HepG2 (cell line): ENCODE data around the gene NISCH. TPM values are rescaled to one million over a fixed set of nuclear protein-coding genes. Genes with fewer than 3 reads are reported as not detected.

ENCODE experiments used
- ATAC-seq: fragments of 200-7000 bp; cut with Tn5 transposase; 3 replicates; pipeline ENCODE4 v1.9.1; 2020; ENCODE audit warnings: mild to moderate bottlenecking, moderate library complexity
- BruUV-seq: library from RNA; stranded (reverse); fragments of 400-500 nt; replicated peaks from 2 replicates; lab custom pipeline; 2021; lab: Mats Ljungman, UMichigan
- CTCF ChIA-PET: fragments of 300-600 bp; formaldehyde crosslinking; extraction: SDS; loops from one replicate; lab custom pipeline; 2021; ENCODE audit warnings: low total read pairs, inconsistent platforms, low intra/inter-chr PET ratio; lab: Yijun Ruan, JAX
- POLR2A ChIA-PET: fragments of 350-600 bp; sonication (Branson Sonifier 250); formaldehyde crosslinking; loops from one replicate; lab custom pipeline; 2020; ENCODE audit warnings: antibody characterized with exemption, inconsistent platforms; lab: Yijun Ruan, JAX
- DNase-seq: peaks from one replicate; pipeline ENCODE4 v3.0.0-alpha.2; 2015; ENCODE audit warnings: low spot score
- FAIRE-seq: peaks from 3 replicates; lab custom pipeline; 2011; peaks lifted over from hg19 to GRCh38; lab: Jason Lieb, UNC
- H2AFZ ChIP-seq: one replicate; pipeline ENCODE4 v1.6.1; 2011; ENCODE audit warnings: low read length, inconsistent platforms
- H3K27ac ChIP-seq: fragments of 300-600 bp; 3 replicates; pipeline ENCODE4 v1.8.0; 2011; ENCODE audit warnings: mixed run types, mild to moderate bottlenecking, mixed read lengths, low read length, inconsistent platforms; ENCODE audit not compliant: insufficient read depth; ENCODE audit errors: extremely low read length
- H3K27me3 ChIP-seq, 2 experiments: fragments of 200-600 bp in 1 of 2; 2 replicates in 1 of 2; 3 replicates in 1 of 2; pipeline versions ENCODE4 v1.6.0 to v1.8.0; 2011; ENCODE audit warnings: low read length in 2 of 2, mild to moderate bottlenecking in 2 of 2, moderate library complexity in 2 of 2, inconsistent platforms in 1 of 2; ENCODE audit not compliant: insufficient read depth in 2 of 2, control insufficient read depth in 1 of 2
- H3K36me3 ChIP-seq, 2 experiments: fragments of 200-600 bp in 1 of 2; replicated peaks in 1 of 2; 2 replicates in 1 of 2; 3 replicates in 1 of 2; pipeline versions ENCODE4 v1.5.1 to v1.8.0; 2011; ENCODE audit warnings: low read length in 2 of 2, inconsistent platforms in 1 of 2; ENCODE audit not compliant: insufficient read depth in 2 of 2, control insufficient read depth in 1 of 2
- H3K4me1 ChIP-seq: 2 replicates; pipeline ENCODE4 v1.5.1; 2012; ENCODE audit warnings: low read length, inconsistent platforms; ENCODE audit not compliant: insufficient read depth
- H3K4me2 ChIP-seq: 2 replicates; pipeline ENCODE4 v1.6.0; 2011; ENCODE audit warnings: low read depth, low read length, inconsistent platforms
- H3K4me3 ChIP-seq, 3 experiments: fragments of 200-600 bp in 1 of 3; sonication (generic), shearing (Covaris generic) in 1 of 3; replicated peaks in 1 of 3; 2 replicates each; pipeline ENCODE4 v1.5.1; 2011 to 2016; ENCODE audit warnings: low read length in 3 of 3, inconsistent platforms in 2 of 3, low read depth in 2 of 3, mild to moderate bottlenecking in 2 of 3, control low read depth in 1 of 3, mixed read lengths in 1 of 3; ENCODE audit not compliant: insufficient read depth in 1 of 3
- H3K79me2 ChIP-seq: one replicate; pipeline ENCODE4 v1.6.1; 2011; ENCODE audit warnings: low read length, inconsistent platforms; ENCODE audit not compliant: insufficient read depth
- H3K9ac ChIP-seq: 2 replicates; pipeline ENCODE4 v1.6.0; 2011; ENCODE audit warnings: mild to moderate bottlenecking, low read depth, low read length, inconsistent platforms; ENCODE audit not compliant: insufficient read depth
- H3K9me3 ChIP-seq: 2 replicates; pipeline ENCODE4 v1.5.1; 2012; ENCODE audit warnings: mild to moderate bottlenecking, low read length
- H4K20me1 ChIP-seq: 2 replicates; pipeline ENCODE4 v1.6.0; 2011; ENCODE audit warnings: inconsistent platforms, mild to moderate bottlenecking, low read length, moderate library complexity; ENCODE audit not compliant: insufficient read depth
- AKAP8 ChIP-seq: sonication (generic); formaldehyde crosslinking; IDR thresholded peaks from 2 replicates; pipeline ENCODE4 v1.5.1; 2020; ENCODE audit warnings: mild to moderate bottlenecking, missing genetic modification reagents
- RBM39 ChIP-seq: fragments of 200-400 bp; formaldehyde crosslinking; IDR thresholded peaks from one replicate; pipeline ENCODE4 v1.6.1; 2018; ENCODE audit warnings: antibody characterized with exemption, mild to moderate bottlenecking, low read depth, low read length; ENCODE audit not compliant: poor library complexity, severe bottlenecking
- SSRP1 ChIP-seq: IDR thresholded peaks from 2 replicates; pipeline ENCODE4 v1.6.1; 2016; ENCODE audit warnings: control low read depth
- ZFAT ChIP-seq: sonication (generic); formaldehyde crosslinking; conservative IDR thresholded peaks from 2 replicates; pipeline ENCODE4 v1.8.1; 2023; ENCODE audit warnings: missing genetic modification reagents, inconsistent platforms
- ZNF282 ChIP-seq: fragments of 450-650 bp; IDR thresholded peaks from 2 replicates; pipeline ENCODE4 v1.6.1; 2018; ENCODE audit not compliant: partially characterized antibody
- WGBS: methylation state at CpG from one replicate; pipeline ENCODE4 v1.1.6; 2017; ENCODE audit warnings: low lambda C conversion rate; 5-methylcytosine and 5-hydroxymethylcytosine counted together
- in situ Hi-C: cut with HindIII; loops from 2 replicates; pipeline ENCODE4 v1.10.0; 2017; ENCODE audit warnings: low pct_unique_long_range_greater_than_20kb; ENCODE audit not compliant: extremely low pct_ligation_motif_present
- intact Hi-C: fragments of 100-400 bp; cut with micrococcal nuclease; formaldehyde crosslinking; loops from one replicate; pipeline ENCODE4 v1.10.0; 2022; ENCODE audit not compliant: unreplicated experiment
- polyA plus RNA-seq, 8 experiments: library from polyadenylated mRNA; depleted of rRNA in 3 of 8; stranded (reverse) in 7 of 8; unstranded in 1 of 8; fragments of >200 nt; fragmentation: Illumina TruSeq in 4 of 8; extraction: Trizol in 4 of 8; gene quantifications; 2 replicates each; pipeline versions ENCODE4 v1.2.1 to v1.2.3, GENCODE V29; 2011 to 2016; ENCODE audit warnings: low read depth in 4 of 8, missing spikeins in 1 of 8, mixed read lengths in 1 of 8; ENCODE audit not compliant: insufficient read depth in 1 of 8
- total RNA-seq, 5 experiments: library from RNA; depleted of rRNA; stranded (reverse); fragments of >200 nt; fragmentation: Illumina TruSeq; extraction: Trizol; gene quantifications; 2 replicates each; pipeline ENCODE4 v1.2.3, GENCODE V29; 2016; ENCODE audit warnings: low read depth in 1 of 5
- TF ChIP-seq, protein P1 (sequence below): sonication (generic); formaldehyde crosslinking; IDR thresholded peaks from 2 replicates; pipeline ENCODE4 v1.5.0; 2020; ENCODE audit warnings: missing genetic modification reagents, mild to moderate bottlenecking, borderline replicate concordance
- TF ChIP-seq, protein P2 (sequence below): sonication (generic); formaldehyde crosslinking; IDR thresholded peaks from 2 replicates; pipeline ENCODE4 v1.5.0; 2020; ENCODE audit warnings: mild to moderate bottlenecking, missing genetic modification reagents
- TF ChIP-seq, protein P3 (sequence below): sonication (generic); formaldehyde crosslinking; IDR thresholded peaks from 2 replicates; pipeline ENCODE4 v1.4.0; 2020; ENCODE audit warnings: missing genetic modification reagents

The NISCH gene
- total and polyA plus RNA-seq, 2 of the 13 experiments (the other 11 are each of a cell fraction or from before 2014, with no cell fraction given) = 27.0 to 47.6 TPM

DNA sequence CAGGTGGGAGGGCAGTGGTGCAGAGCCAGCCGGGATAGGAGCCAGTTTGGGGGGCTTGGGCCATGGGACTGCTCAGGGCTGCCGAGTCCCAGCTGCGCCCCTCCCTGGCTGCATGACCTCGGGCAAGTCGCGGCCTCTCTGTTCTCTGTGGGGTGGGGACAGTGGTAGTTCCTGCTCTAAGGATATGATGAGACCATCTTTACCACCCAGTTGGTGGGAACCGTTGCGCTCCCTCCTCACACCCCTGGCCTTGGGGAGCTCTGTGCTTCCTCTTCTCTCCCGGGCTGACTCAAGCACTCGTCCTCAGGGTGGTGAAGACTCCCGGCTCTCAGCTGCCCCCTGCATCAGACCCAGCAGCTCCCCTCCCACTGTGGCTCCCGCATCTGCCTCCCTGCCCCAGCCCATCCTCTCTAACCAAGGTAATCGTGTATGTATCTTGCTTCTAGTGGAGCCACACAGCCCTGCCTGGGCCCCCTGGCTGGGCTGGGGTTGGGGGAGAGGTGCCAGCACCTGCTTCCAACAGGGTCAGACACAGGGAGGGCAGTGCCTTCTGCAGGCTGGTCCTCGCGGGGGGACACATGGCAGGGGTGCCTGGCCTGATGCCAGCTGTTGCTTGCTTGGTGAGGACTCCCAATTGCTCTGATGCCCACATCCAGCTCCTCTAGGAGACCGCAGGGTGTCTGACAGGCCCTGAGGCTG is 24.6 kb downstream of the NISCH start:
- Histone ChIP-seq H3K9ac (no peak overlapping the region), H3K27me3 (no peaks in the 10 kb centered on the region), H3K27ac (no peak overlapping the region), H4K20me1 (no peaks in the 10 kb centered on the region), H3K36me3 (peaks cover 36 to 74% of the 10 kb centered on the region in 2 experiments), H3K4me1 (peaks cover 11% of the 10 kb centered on the region; the same call in 1 of the 2 replicates), H3K9me3 (no peaks in the 10 kb centered on the region), H3K4me3 (no peak overlapping the region), H3K79me2 (no peaks in the 10 kb centered on the region), H3K4me2 (no peak overlapping the region), H2AFZ (no peak overlapping the region)
- CTCF ChIA-PET = no interaction called here
- POLR2A ChIA-PET = no interaction called here
- intact Hi-C loops = no loop called here
- FAIRE-seq (no peak), ATAC-seq (no peak), DNase-seq (no peak)
- 97% methylated on average over 8 of the region's 16 CpGs for WGBS
- in situ Hi-C loops = no loop called here
- BruUV-seq = no TSS peak
- TF ChIP-seq, protein P1, sequence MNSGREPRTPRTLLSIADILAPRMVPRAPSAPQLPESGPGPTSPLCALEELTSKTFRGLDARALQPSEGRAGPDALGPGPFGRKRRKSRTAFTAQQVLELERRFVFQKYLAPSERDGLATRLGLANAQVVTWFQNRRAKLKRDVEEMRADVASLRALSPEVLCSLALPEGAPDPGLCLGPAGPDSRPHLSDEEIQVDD (CRISPR knock-in tag) = no peak
- no peak for TF ChIP-seq ZNF282

DNA sequence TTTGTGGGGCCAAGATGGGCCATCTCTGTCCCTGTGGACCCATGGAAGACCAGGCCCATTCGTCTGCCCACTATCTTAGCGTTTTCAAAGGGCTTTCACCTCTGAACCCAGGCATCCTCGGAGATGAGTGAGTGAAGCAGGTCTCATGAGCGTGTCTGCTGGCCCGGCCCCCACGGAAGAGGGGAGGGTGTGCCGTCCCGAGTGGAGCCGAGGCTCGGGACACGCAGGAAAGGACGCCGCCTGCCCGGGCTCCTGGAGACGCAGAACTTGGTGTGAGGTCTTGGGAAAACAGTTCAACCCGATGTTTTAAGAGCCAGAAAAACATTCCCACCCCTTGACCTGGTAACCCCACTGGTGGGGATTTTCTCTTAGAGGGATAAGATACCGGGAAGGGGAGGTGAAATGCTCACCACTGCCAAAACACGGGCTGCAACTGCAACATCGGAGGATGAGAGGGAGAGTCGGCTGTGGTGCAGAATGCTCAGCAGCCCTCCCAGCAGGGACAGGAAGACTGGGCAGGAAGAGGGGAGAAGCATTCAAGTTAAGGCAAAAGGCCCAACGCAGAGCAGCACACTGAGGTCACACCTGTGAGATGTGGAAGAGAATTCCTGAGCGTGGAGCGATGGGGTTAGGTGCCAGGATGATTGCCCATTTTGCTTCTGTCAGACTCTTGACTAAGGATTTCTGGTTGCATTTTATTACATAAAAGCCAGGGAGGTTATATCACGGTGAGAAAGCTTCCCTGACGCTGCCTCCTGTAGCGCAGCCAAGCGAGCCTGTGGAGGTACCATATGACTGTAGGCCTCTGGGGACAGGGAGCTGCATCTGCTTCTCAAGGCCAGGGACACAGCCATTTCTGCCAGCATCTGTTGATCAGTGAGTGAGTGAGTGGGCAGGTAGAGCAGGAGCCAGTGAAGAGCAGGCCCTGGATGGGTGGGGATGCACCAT is 25.6 kb downstream of the NISCH start:
- intact Hi-C loops (no loop called here), in situ Hi-C loops (no loop called here)
- Histone ChIP-seq H3K4me1 (peaks cover 11% of the 10 kb centered on the region; the same call in 1 of the 2 replicates), H3K27ac (no peak overlapping the region), H4K20me1 (no peaks in the 10 kb centered on the region), H3K4me2 (no peak overlapping the region), H2AFZ (no peak overlapping the region), H3K27me3 (no peaks in the 10 kb centered on the region), H3K9ac (no peak overlapping the region), H3K4me3 (no peak overlapping the region), H3K79me2 (no peaks in the 10 kb centered on the region), H3K9me3 (no peaks in the 10 kb centered on the region), H3K36me3 (peaks cover 33 to 68% of the 10 kb centered on the region in 2 experiments)
- TF ChIP-seq, protein P2, sequence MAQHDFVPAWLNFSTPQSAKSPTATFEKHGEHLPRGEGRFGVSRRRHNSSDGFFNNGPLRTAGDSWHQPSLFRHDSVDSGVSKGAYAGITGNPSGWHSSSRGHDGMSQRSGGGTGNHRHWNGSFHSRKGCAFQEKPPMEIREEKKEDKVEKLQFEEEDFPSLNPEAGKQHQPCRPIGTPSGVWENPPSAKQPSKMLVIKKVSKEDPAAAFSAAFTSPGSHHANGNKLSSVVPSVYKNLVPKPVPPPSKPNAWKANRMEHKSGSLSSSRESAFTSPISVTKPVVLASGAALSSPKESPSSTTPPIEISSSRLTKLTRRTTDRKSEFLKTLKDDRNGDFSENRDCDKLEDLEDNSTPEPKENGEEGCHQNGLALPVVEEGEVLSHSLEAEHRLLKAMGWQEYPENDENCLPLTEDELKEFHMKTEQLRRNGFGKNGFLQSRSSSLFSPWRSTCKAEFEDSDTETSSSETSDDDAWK (CRISPR knock-in tag) = no peak
- TF ChIP-seq AKAP8 (CRISPR knock-in tag) (no peak), RBM39 (no peak), SSRP1 (CRISPR knock-in tag) (no peak), ZFAT (CRISPR knock-in tag) (no peak)
- TF ChIP-seq, protein P3, sequence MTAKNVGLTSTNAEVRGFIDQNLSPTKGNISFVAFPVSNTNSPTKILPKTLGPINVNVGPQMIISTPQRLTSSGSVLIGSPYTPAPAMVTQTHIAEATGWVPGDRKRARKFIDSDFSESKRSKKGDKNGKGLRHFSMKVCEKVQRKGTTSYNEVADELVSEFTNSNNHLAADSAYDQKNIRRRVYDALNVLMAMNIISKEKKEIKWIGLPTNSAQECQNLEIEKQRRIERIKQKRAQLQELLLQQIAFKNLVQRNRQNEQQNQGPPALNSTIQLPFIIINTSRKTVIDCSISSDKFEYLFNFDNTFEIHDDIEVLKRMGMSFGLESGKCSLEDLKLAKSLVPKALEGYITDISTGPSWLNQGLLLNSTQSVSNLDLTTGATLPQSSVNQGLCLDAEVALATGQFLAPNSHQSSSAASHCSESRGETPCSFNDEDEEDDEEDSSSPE (CRISPR knock-in tag) = no peak
- TSS peak; percentile 22 for BruUV-seq
- 98% methylated on average over 27 of the region's 27 CpGs for WGBS
- no peak for DNase-seq
- ChIA-PET POLR2A (no interaction called here), CTCF (no interaction called here)
- FAIRE-seq = no peak
- no peak for ATAC-seq
